ENCODE data around the gene ASH1L. TPM values are rescaled to one million over a fixed set of nuclear protein-coding genes. Genes with fewer than 3 reads are reported as not detected.
"Not testable (repeated sequence)": the region's sequence is repeated elsewhere in the genome, so short reads cannot be mapped to it uniquely, and the experiment has no call there.

ASH1L gene
- total RNA-seq, 1 experiment from 2014 or later, result 71.8 TPM

DNA sequence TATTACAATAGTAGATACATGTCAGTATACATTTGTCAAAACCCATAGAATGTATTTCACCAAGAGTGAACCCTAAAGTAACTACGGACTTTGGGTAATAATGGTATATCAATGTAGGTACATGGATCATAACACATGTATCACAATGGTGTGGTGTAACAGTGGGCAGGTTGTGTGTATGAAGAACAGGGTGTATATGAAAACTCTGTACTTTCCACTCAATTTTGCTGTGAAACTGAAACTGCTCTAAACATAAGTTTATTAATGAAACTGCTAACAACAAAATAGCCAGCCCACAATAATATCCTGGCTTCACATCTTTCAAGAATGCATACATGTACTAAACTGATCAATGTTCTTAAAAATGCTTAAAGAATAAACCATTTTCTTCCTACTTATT, 151.7 kb downstream of the ASH1L start:
- Mint-ChIP-seq H3K9me3 (ENCODE audit: low read depth, unreplicated experiment) (no peaks in the 10 kb centered on the region), H3K27ac (ENCODE audit: unreplicated experiment) (no peak overlapping the region), H3K27me3 (ENCODE audit: unreplicated experiment) (no peaks in the 10 kb centered on the region), H3K36me3 (ENCODE audit: insufficient read depth, unreplicated experiment) (peaks cover 38% of the 10 kb centered on the region), H3K4me1 (ENCODE audit: low read depth, unreplicated experiment) (no peaks in the 10 kb centered on the region), H3K4me3 (ENCODE audit: low read depth, unreplicated experiment) (no peak overlapping the region)
- CTCF ChIA-PET, result no interaction called here
- DNase-seq, result no peak
- BruUV-seq (replicated peaks), result no TSS peak
- TF ChIP-seq, protein P1, sequence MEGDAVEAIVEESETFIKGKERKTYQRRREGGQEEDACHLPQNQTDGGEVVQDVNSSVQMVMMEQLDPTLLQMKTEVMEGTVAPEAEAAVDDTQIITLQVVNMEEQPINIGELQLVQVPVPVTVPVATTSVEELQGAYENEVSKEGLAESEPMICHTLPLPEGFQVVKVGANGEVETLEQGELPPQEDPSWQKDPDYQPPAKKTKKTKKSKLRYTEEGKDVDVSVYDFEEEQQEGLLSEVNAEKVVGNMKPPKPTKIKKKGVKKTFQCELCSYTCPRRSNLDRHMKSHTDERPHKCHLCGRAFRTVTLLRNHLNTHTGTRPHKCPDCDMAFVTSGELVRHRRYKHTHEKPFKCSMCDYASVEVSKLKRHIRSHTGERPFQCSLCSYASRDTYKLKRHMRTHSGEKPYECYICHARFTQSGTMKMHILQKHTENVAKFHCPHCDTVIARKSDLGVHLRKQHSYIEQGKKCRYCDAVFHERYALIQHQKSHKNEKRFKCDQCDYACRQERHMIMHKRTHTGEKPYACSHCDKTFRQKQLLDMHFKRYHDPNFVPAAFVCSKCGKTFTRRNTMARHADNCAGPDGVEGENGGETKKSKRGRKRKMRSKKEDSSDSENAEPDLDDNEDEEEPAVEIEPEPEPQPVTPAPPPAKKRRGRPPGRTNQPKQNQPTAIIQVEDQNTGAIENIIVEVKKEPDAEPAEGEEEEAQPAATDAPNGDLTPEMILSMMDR (IDR thresholded peaks at IDR 0.05; ENCODE audit: unreplicated experiment), result no peak
- intact Hi-C loops (cut with micrococcal nuclease; ENCODE audit: unreplicated experiment), result no loop called here

DNA sequence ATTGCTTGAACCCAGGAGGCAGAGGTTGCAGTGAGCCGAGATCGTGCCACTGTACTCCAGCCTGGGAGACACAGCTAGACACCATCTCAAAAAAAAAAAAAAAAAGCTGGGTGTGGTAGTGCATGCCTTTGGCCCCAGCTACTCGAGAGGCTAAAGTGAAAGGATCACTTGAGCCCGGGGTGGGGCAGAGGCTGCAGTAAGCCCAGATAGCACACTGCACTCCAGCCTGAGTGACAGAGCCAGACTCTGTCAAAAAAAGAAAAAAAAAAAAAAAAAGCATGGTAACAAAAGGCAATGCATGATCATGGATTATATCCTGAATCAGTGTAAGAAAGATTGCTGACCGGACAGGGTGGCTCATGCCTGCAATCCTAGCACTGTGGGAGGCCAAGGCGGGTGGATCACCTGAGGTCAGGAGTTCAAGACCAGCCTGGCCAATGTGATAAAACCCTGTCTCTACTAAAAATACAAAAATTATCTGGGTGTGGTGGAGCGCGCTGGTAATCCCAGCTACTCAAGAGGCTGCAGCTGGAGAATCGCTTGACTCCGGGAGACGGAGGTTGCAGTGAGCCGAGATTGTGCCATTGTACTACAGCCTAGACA, 165.6 kb downstream of the ASH1L start:
- Mint-ChIP-seq H3K9me3 (ENCODE audit: low read depth, unreplicated experiment) (no peaks in the 10 kb centered on the region), H3K27me3 (ENCODE audit: unreplicated experiment) (no peaks in the 10 kb centered on the region), H3K36me3 (ENCODE audit: insufficient read depth, unreplicated experiment) (peaks cover 22% of the 10 kb centered on the region), H3K27ac (ENCODE audit: unreplicated experiment) (no peak overlapping the region), H3K4me1 (ENCODE audit: low read depth, unreplicated experiment) (peaks cover 21% of the 10 kb centered on the region), H3K4me3 (ENCODE audit: low read depth, unreplicated experiment) (no peak overlapping the region)
- intact Hi-C loops (cut with micrococcal nuclease; ENCODE audit: unreplicated experiment), result no loop called here
- TF ChIP-seq, protein P1 (IDR thresholded peaks at IDR 0.05; ENCODE audit: unreplicated experiment), result no peak
- CTCF ChIA-PET, result interaction anchor here (0.7 kb wide), 5 partner anchors 34 to 855 kb away, joined by 3 to 7 read pairs (median 4); partner anchors contain the start of gene SCAMP3
- BruUV-seq (replicated peaks), result no TSS peak
- no peak for DNase-seq

DNA sequence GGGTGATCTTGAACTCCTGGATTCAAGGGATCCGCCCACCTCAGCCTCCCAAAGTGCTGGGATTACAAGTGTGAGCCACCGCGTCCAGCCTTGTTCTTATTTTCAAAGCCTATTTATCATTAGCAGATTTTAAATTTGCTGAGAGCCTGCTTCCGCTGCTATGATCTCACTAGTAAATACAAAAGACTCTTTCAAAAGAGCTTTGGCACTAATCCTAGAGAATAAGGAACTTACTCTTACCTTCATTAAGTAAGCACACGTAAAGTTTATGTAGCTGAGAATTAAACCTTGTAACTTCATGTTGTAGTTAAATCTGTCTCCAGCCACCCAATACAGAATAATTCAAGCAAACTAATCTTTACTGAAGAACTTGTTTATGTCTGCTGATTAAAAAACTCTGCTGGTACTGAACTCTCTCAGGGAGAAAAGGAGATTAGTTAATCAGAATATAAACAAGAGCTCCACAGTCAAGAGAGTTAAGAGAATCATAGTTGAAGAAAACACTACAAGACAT, 169.6 kb downstream of the ASH1L start:
- BruUV-seq (replicated peaks), result no TSS peak
- Mint-ChIP-seq H3K27me3 (ENCODE audit: unreplicated experiment) (no peaks in the 10 kb centered on the region), H3K4me1 (ENCODE audit: low read depth, unreplicated experiment) (peaks cover 11% of the 10 kb centered on the region), H3K27ac (ENCODE audit: unreplicated experiment) (peak overlapping the region; percentile 79), H3K36me3 (ENCODE audit: insufficient read depth, unreplicated experiment) (peaks cover 34% of the 10 kb centered on the region), H3K9me3 (ENCODE audit: low read depth, unreplicated experiment) (no peaks in the 10 kb centered on the region), H3K4me3 (ENCODE audit: low read depth, unreplicated experiment) (no peak overlapping the region)
- TF ChIP-seq, protein P1 (IDR thresholded peaks at IDR 0.05; ENCODE audit: unreplicated experiment), result no peak
- peak; percentile 30 for DNase-seq
- CTCF ChIA-PET, result interaction anchor here (0.5 to 0.9 kb wide), 3 partner anchors 10 to 375 kb away, joined by 3 to 7 read pairs (median 4); no protein-coding TSS in a partner anchor
- intact Hi-C loops (cut with micrococcal nuclease; ENCODE audit: unreplicated experiment), result no loop called here

DNA sequence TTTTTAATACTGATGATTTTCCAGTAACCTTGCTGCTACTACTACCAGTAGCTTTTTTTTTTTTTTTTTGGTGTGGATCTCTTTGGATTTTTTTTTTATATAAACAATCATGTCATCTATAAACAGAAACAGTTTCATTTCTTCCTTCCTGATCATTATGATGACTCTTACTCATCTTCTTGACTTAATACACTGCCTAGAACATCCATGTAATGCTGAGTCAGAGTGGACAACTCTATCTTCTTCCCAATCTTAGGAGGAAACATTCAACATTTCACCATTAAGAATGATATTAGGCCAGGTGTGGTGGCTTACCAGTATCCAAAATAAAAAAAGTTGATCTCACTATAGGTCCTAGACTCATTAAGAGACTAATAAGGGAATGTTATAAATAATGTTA, 172.8 kb downstream of the ASH1L start:
- no TSS peak for BruUV-seq (replicated peaks)
- no peaks in the 10 kb centered on the region for H3K27me3 Mint-ChIP-seq (ENCODE audit: unreplicated experiment)
- H3K9me3 Mint-ChIP-seq (ENCODE audit: low read depth, unreplicated experiment), result peaks cover 6% of the 10 kb centered on the region
- peaks cover 11% of the 10 kb centered on the region for H3K4me1 Mint-ChIP-seq (ENCODE audit: low read depth, unreplicated experiment)
- DNase-seq, result no peak
- no peak overlapping the region for H3K27ac Mint-ChIP-seq (ENCODE audit: unreplicated experiment)
- H3K4me3 Mint-ChIP-seq (ENCODE audit: low read depth, unreplicated experiment), result no peak overlapping the region
- peaks cover 43% of the 10 kb centered on the region for H3K36me3 Mint-ChIP-seq (ENCODE audit: insufficient read depth, unreplicated experiment)
- TF ChIP-seq, protein P1 (IDR thresholded peaks at IDR 0.05; ENCODE audit: unreplicated experiment), result no peak
- intact Hi-C loops (cut with micrococcal nuclease; ENCODE audit: unreplicated experiment), result no loop called here
- CTCF ChIA-PET, result interaction anchor here (0.6 kb wide), 1 partner anchor 258 kb away, joined by 4 read pairs; no protein-coding TSS in a partner anchor

DNA sequence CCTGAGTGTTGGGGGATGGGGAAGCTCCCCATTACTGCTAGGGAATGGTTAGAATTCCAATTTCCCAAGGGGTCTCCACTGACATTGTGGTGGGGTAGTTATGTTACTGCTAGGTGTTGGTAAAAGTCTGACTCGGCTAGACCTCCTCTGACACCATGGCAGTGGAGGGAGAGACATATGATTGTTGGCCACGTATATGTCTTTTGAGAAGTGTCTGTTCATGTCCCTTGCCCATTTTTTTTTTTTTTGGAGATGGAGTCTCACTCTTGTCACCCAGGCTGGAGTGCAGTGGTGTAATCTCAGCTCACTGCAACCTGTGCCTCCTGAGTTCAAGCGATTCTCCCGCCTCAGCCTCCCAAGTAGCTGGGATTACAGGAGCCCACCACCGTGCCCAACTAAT, 176.8 kb downstream of the ASH1L start:
- H3K4me3 Mint-ChIP-seq (ENCODE audit: low read depth, unreplicated experiment); H3K27ac Mint-ChIP-seq (ENCODE audit: unreplicated experiment); H3K27me3 Mint-ChIP-seq (ENCODE audit: unreplicated experiment); H3K4me1 Mint-ChIP-seq (ENCODE audit: low read depth, unreplicated experiment); CTCF ChIA-PET; H3K9me3 Mint-ChIP-seq (ENCODE audit: low read depth, unreplicated experiment); DNase-seq; intact Hi-C loops (cut with micrococcal nuclease; ENCODE audit: unreplicated experiment); BruUV-seq (replicated peaks): not testable (repeated sequence)
- H3K36me3 Mint-ChIP-seq (ENCODE audit: insufficient read depth, unreplicated experiment), result peaks cover 44% of the 10 kb centered on the region
